GM06990 (cell line): ENCODE measurements around the gene OR4M1.
"Not testable (repeated sequence)": the region's sequence is repeated elsewhere in the genome, so short reads cannot be mapped to it uniquely, and the experiment has no call there.

ENCODE experiments used
- DNase-seq: peaks from one replicate; pipeline ENCODE4 v3.0.0-alpha.2; 2011; ENCODE audit not compliant: insufficient read length; ENCODE audit errors: extremely low read depth
- H3K27me3 ChIP-seq: replicated peaks from 2 replicates; pipeline ENCODE4 v1.6.0; 2011; ENCODE audit warnings: low read length; ENCODE audit not compliant: control insufficient read depth, insufficient read depth
- H3K36me3 ChIP-seq: 2 replicates; pipeline ENCODE4 v1.5.1; 2011; ENCODE audit warnings: low read length; ENCODE audit not compliant: control insufficient read depth, insufficient read depth
- H3K4me3 ChIP-seq: replicated peaks from 2 replicates; pipeline ENCODE4 v1.5.1; 2011; ENCODE audit warnings: low read depth, mild to moderate bottlenecking, control low read depth, low read length
- TF ChIP-seq, protein P1 (sequence below): IDR thresholded peaks from 2 replicates; pipeline ENCODE4 v1.5.1; 2011; ENCODE audit warnings: low read length, control low read depth, mild to moderate bottlenecking, inconsistent platforms; ENCODE audit not compliant: insufficient read depth, poor library complexity, severe bottlenecking

OR4M1 gene

DNA sequence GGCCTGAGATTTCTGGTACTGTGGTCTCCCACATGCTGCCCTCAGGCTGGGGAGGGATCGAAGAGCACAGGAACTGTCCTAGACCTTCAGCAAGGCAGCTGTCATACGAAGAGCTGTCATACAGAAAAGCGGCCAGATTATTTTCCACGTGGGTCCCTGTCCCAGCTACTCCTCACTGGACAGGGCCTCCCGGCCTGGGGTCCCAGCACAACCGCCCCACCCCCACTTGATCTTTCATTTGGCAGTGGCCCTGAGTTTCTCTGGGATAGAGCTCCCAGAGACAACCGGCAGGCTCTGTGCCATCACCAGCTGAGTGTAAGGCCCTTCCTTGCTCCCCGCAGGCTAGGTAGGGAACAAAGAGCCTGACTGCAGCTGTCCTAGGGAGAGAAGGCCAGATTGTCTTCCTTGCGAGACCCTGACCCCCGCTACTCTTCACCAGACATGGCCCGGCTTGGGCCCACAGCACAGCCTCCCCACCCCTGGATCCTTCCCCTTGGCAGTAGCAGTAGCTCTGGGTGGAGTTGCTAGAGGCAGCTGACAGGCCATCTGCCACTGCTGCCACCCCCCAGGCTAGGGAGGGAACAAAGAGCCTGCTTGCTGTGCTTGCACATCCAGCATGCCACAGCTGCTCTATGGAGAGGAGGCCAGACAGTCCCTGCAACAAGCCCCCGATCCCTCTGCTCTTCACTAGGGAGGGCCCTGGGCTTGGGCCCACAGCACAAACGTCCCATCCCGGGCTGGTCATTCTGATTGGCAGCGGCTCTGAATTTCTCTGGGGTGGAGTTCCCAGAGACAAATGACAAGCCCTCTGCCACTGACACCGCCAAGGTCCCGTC is 27.2 kb downstream of the OR4M1 start:
- H3K36me3 ChIP-seq = no peaks in the 10 kb centered on the region
- H3K4me3 ChIP-seq = no peak overlapping the region
- TF ChIP-seq, protein P1, sequence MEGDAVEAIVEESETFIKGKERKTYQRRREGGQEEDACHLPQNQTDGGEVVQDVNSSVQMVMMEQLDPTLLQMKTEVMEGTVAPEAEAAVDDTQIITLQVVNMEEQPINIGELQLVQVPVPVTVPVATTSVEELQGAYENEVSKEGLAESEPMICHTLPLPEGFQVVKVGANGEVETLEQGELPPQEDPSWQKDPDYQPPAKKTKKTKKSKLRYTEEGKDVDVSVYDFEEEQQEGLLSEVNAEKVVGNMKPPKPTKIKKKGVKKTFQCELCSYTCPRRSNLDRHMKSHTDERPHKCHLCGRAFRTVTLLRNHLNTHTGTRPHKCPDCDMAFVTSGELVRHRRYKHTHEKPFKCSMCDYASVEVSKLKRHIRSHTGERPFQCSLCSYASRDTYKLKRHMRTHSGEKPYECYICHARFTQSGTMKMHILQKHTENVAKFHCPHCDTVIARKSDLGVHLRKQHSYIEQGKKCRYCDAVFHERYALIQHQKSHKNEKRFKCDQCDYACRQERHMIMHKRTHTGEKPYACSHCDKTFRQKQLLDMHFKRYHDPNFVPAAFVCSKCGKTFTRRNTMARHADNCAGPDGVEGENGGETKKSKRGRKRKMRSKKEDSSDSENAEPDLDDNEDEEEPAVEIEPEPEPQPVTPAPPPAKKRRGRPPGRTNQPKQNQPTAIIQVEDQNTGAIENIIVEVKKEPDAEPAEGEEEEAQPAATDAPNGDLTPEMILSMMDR = no peak
- DNase-seq = no peak
- no peaks in the 10 kb centered on the region for H3K27me3 ChIP-seq

DNA sequence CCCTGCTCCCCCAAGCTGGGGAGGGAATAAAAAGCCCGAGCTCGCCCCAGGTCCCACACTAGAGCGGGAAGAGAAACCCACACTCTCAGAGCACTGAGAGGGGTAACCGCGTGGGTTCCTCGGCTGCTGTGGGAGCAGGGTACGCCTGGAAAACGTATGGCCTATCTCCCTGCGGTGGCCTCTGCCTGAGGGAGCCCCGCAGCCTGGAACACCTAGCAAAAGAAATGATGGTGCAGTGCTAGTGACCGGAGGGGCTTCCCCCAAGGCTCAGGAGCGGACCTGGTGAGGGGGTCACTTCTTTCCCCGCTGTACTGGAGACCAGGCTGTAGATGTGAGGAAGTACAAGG is 27.8 kb downstream of the OR4M1 start:
- Histone ChIP-seq H3K36me3 (no peaks in the 10 kb centered on the region), H3K4me3 (no peak overlapping the region), H3K27me3 (no peaks in the 10 kb centered on the region)
- TF ChIP-seq, protein P1 = no peak
- no peak for DNase-seq

DNA sequence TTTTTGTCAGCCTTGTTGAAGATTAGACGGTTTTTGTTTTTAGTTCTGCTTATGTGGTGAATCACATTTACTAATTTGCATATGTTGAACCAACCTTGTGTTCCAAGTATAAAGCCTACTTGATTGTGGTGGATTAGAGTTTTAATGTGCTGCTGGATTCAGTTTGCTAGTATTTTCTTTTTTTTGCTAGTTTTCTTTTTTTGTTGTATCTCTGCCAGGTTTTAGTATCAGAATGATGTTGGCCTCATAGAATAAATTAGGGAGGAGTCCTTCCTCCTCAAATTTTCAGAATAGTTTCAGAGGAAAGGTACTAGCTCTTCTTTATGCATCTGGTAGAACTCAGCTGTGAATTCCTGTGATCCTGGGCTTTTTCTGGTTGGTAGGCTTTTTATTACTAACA is 30.2 kb downstream of the OR4M1 start, which contains the start of gene OR4N2:
OR4N2 (plus strand) TSS at position 301 of the 400 bp plus-strand sequence. CDS start 23,679 bp downstream, outside the sequence.
- DNase-seq, H3K27me3 ChIP-seq, H3K36me3 ChIP-seq, H3K4me3 ChIP-seq: not testable (repeated sequence)

DNA sequence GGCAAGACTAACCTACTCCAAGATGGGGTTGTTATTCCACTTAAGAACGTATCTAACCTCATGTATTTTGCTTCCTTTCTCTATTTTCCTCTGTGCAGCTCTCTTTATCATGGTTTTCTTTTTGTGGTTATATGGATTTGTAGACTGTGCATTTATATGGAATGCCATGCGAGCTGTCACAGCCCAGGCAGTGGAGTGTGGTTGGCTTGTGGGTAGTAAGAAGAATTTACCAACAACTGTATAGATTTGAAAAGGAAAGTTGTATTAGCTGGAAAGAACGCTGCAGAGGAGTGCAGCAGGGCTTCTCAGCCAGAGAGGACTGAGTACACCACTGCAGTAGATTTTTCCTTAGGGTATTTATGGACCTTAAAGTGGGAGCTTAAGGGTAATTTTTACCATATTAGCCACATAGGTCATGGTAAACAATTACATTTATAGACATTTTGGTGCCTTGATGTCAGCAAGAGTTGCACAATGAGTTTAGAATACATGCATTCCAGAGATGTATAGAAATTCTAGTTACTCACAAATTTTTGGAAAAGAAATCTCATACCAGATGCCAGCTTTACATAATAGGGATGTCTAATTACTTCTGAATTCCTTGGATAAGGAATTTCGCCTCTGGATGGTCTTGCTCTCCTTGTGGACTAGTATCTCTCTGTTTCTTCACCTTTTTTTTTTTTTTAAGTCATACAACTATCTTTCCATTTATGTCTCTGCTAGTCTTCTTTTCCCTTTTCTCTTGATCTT is 40.0 kb downstream of the OR4M1 start:
- not testable (repeated sequence) for DNase-seq, H3K36me3 ChIP-seq, H3K4me3 ChIP-seq, H3K27me3 ChIP-seq

DNA sequence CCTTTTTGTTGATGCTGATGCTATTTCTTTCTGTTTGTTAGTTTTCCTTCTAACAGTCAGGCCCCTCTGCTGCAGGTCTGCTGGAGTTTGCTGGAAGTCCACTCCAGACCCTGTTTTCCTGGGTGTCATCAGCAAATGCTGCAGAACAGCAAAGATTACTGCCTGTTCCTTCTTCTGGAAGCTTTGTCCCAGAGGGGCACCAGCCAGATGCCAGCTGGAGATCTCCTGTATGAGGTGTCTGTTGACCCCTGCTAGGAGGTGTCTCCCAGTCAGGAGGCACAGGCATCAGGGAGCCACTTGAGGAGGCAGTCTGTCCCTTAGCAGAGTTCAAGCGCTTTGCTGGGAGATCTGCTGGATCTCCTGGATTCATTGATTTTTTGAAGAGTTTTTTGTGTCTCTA is 46.6 kb downstream of the OR4M1 start:
- H3K4me3 ChIP-seq, H3K36me3 ChIP-seq, DNase-seq, H3K27me3 ChIP-seq: not testable (repeated sequence)

DNA sequence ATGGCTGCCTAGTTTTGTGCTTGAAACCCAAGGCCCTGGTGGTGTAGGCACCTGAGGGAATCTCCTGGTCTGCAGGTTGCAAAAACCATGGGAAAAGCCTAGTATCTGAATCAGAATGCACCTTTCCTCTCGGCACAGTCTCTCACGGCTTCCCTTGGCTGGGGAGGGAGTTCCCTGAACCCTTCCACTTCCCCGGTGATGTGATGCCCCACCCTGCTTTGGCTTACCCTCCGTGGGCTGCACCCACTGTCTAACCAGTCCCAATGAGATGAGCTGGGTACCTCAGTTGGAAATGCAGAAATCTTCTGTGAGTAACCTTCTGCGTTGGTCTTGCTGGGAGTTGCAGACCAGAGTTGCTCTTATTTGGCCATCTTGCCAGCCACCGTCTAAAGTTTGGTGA is 47.7 kb downstream of the OR4M1 start:
- H3K4me3 ChIP-seq, H3K27me3 ChIP-seq, DNase-seq, H3K36me3 ChIP-seq: not testable (repeated sequence)

DNA sequence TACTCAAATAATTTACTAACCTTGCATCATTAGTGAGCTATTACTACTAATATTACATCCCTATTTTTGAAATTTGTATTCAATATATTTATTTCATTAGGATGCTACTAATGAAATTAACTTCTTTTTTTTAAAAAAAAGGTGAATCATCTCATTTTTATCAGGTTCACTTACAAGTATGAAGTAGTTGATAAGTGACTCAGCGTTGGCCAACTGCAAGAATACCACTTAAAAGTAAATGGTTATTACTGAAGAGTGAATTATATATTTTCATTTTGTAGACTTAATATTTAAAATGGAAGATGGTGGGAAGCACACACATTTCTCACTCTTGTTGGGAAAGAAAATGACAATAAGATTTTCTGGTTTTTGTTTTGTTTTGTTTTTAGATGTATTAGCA is 49.9 kb downstream of the OR4M1 start:
- TF ChIP-seq, protein P1 = no peak
- no peak overlapping the region for H3K4me3 ChIP-seq
- no peaks in the 10 kb centered on the region for H3K27me3 ChIP-seq
- no peak for DNase-seq
- H3K36me3 ChIP-seq = no peaks in the 10 kb centered on the region
